ENCODE data around the gene ZNF804B.

The ZNF804B gene

DNA sequence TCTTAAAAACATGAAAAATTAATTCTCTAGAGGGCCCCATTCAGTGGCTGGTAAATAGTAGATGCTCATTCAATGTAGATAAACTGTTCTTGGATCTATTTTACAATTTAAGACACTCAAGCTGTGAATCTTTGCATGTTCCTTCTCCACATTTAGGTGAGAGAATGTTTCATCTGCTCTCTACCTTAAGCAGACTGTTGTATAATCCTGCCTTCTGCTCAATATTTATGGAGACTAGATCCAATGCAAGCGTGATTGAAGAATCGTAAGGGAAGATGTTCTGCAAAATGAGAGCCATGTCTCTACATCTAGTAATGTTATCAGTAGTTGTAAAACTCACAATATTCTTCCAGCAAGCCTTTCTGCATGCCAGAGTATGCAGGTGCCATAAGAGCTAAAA is 151.0 kb downstream of the ZNF804B start:
- TF ChIP-seq, protein P1, sequence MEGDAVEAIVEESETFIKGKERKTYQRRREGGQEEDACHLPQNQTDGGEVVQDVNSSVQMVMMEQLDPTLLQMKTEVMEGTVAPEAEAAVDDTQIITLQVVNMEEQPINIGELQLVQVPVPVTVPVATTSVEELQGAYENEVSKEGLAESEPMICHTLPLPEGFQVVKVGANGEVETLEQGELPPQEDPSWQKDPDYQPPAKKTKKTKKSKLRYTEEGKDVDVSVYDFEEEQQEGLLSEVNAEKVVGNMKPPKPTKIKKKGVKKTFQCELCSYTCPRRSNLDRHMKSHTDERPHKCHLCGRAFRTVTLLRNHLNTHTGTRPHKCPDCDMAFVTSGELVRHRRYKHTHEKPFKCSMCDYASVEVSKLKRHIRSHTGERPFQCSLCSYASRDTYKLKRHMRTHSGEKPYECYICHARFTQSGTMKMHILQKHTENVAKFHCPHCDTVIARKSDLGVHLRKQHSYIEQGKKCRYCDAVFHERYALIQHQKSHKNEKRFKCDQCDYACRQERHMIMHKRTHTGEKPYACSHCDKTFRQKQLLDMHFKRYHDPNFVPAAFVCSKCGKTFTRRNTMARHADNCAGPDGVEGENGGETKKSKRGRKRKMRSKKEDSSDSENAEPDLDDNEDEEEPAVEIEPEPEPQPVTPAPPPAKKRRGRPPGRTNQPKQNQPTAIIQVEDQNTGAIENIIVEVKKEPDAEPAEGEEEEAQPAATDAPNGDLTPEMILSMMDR (conservative IDR thresholded peaks at IDR 0.05; ENCODE audit: low read depth, low read length): no peak
- no peak overlapping the region for H3K27ac ChIP-seq
- H3K4me2 ChIP-seq: no peak overlapping the region
- H3K4me1 ChIP-seq (ENCODE audit: low read depth, poor library complexity, severe bottlenecking): no peaks in the 10 kb centered on the region
- H4K20me1 ChIP-seq (ENCODE audit: insufficient read depth): no peaks in the 10 kb centered on the region
- H3K9ac ChIP-seq: no peak overlapping the region
- no peaks in the 10 kb centered on the region for H3K36me3 ChIP-seq (ENCODE audit: insufficient read depth)
- H2AFZ ChIP-seq (ENCODE audit: low read depth): no peak overlapping the region
- H3K79me2 ChIP-seq (ENCODE audit: insufficient read depth, low read depth): no peaks in the 10 kb centered on the region
- no peak overlapping the region for H3K4me3 ChIP-seq (IDR thresholded peaks at IDR 0.05; ENCODE audit: insufficient read depth, low read depth, low read length)
- H3K27me3 ChIP-seq (ENCODE audit: insufficient read depth, low read depth): no peaks in the 10 kb centered on the region

DNA sequence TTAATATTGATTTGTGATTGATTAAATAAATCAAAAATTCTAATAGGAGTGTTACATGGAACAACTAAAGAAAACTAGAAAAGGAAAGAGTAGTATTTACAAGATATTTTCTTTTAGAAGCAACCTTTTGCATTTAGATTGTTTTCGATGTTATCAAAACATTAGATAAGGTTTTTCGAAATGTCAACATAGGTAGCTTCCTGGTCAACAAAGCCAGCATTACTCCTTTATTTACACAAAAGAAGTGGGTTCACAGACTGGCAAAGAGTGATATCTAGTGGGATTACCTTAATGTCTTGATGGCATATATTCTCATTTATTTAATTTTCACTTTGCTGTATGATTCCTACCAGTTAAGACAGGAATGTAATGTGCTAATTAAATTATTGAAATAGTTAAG is 153.4 kb downstream of the ZNF804B start:
- Histone ChIP-seq H4K20me1 (ENCODE audit: insufficient read depth) (no peaks in the 10 kb centered on the region), H3K4me2 (no peak overlapping the region), H3K79me2 (ENCODE audit: insufficient read depth, low read depth) (no peaks in the 10 kb centered on the region), H3K27me3 (ENCODE audit: insufficient read depth, low read depth) (no peaks in the 10 kb centered on the region), H3K27ac (no peak overlapping the region), H3K4me3 (IDR thresholded peaks at IDR 0.05; ENCODE audit: insufficient read depth, low read depth, low read length) (no peak overlapping the region), H3K36me3 (ENCODE audit: insufficient read depth) (no peaks in the 10 kb centered on the region), H2AFZ (ENCODE audit: low read depth) (no peak overlapping the region), H3K4me1 (ENCODE audit: low read depth, poor library complexity, severe bottlenecking) (no peaks in the 10 kb centered on the region), H3K9ac (no peak overlapping the region)
- TF ChIP-seq, protein P1 (conservative IDR thresholded peaks at IDR 0.05; ENCODE audit: low read depth, low read length): no peak

DNA sequence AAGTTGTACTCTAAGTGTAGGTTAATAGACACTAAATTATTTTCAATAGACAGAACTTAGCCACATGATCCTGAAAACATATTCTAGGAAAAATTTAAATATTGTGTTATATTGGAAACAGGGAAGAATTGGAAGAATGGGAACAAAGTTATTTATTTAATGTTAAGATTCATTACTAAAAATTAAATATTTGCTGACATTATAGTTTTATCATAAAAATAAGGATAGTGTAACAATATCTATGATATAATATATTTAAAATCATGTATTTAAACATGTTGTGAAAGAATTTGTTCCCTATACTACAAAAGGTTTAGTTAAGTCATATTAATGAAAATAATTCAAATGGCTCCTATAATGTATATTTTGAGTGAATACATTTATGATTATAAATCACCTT is 156.1 kb downstream of the ZNF804B start:
- H4K20me1 ChIP-seq (ENCODE audit: insufficient read depth): no peaks in the 10 kb centered on the region
- no peak overlapping the region for H2AFZ ChIP-seq (ENCODE audit: low read depth)
- H3K4me3 ChIP-seq (IDR thresholded peaks at IDR 0.05; ENCODE audit: insufficient read depth, low read depth, low read length): no peak overlapping the region
- H3K27ac ChIP-seq: no peak overlapping the region
- no peak overlapping the region for H3K4me2 ChIP-seq
- H3K79me2 ChIP-seq (ENCODE audit: insufficient read depth, low read depth): no peaks in the 10 kb centered on the region
- no peak overlapping the region for H3K9ac ChIP-seq
- H3K4me1 ChIP-seq (ENCODE audit: low read depth, poor library complexity, severe bottlenecking): no peaks in the 10 kb centered on the region
- no peaks in the 10 kb centered on the region for H3K27me3 ChIP-seq (ENCODE audit: insufficient read depth, low read depth)
- TF ChIP-seq, protein P1 (conservative IDR thresholded peaks at IDR 0.05; ENCODE audit: low read depth, low read length): no peak
- H3K36me3 ChIP-seq (ENCODE audit: insufficient read depth): no peaks in the 10 kb centered on the region

DNA sequence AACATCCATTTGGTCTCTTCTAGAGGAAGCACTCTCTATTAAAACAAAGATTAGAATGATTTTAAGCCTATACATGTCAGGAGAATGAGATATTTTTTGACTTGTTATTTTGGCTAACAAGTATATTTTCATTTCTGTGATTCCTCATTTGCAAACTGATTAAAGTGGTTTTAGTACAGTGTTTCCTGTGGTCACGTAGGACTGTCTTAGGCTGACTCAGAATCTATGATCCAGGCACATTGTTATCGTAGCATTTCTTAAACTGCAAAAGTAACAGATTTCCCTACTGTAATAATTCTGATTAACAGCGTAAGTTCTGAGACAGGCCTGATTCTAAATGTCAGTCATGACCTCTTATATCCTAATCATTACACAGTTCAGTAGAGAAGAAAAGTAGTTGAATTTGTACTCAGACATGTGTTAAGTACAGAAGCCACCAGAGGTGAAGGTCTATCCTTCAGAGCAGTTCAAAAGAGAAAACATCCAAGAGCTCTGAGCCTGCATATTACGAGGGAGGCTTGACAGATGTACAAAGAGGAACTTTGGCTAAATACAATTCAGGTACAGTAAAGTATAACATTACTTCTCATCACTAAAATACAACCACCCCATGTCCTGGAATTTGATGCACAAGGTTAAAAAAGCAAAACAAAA is 160.1 kb downstream of the ZNF804B start:
- Histone ChIP-seq H4K20me1 (ENCODE audit: insufficient read depth) (no peaks in the 10 kb centered on the region), H2AFZ (ENCODE audit: low read depth) (no peak overlapping the region), H3K4me1 (ENCODE audit: low read depth, poor library complexity, severe bottlenecking) (no peaks in the 10 kb centered on the region), H3K4me3 (IDR thresholded peaks at IDR 0.05; ENCODE audit: insufficient read depth, low read depth, low read length) (no peak overlapping the region), H3K79me2 (ENCODE audit: insufficient read depth, low read depth) (no peaks in the 10 kb centered on the region), H3K4me2 (no peak overlapping the region), H3K27ac (no peak overlapping the region), H3K9ac (no peak overlapping the region), H3K27me3 (ENCODE audit: insufficient read depth, low read depth) (no peaks in the 10 kb centered on the region), H3K36me3 (ENCODE audit: insufficient read depth) (no peaks in the 10 kb centered on the region)
- TF ChIP-seq, protein P1 (conservative IDR thresholded peaks at IDR 0.05; ENCODE audit: low read depth, low read length): no peak
